NCI-H1694 (cell line): ENCODE data around the gene RASSF10.

Source experiments
- DNase-seq: peaks from one replicate; lab custom pipeline; 2025; lab: John Stamatoyannopoulos, UW

The RASSF10 gene

DNA sequence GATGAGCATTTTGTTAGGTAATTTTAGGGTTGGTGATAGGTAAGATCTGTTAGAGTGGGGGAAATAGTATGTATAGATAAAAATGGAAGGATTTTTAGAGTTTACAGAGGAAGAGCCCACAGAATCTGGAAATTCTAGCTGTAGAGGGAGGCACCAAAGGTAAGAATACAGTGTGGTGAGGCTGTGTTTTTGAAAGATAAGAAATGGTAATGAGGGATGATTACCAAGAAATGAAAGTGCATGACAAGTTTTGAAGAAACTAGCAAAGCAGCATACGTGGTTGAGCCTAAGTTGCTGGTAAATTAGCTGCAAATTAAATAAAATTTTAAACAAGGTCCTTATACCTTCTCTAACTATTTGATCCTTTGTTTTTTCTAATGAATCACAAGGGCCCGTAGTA lies 14.6 kb upstream of the RASSF10 start:
- DNase-seq = no peak

DNA sequence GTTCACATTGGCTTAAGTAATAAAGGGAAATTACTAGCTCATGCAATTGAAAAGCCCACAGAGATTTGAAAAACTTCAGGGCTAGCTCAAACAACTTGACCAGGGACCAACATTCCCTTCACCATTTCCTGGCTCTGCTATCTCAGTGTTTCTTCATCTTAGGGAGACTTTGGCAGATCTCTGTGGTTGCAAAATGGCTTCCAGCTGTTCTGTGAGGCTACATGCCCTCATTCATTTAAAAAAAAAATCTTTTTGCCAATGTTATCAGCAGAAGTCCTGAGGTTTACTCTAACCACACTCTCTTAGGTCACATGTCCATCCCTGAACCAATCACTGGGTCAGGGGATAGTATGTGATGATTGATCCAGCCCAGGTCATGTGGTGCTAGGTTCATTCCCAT lies 13.9 kb upstream of the RASSF10 start:
- DNase-seq = no peak

DNA sequence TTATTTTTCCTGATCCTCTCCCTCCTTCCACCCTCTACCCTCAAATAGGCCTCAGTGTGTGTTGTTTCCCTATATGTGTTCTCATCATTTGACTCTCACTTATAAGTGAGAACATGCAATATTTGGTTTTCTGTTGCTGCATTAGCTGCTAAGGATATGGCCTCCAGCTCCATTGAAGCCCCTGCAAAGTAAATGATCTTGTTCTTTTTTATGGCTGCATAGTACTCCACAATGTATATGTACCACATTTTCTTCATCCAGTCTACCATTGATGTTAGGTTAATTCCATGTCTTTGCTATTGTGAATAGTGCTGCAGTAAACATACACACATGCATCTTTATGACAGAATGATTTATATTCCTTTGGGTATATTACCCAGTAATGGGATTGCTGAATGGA lies 13.3 kb upstream of the RASSF10 start:
- DNase-seq = no peak

DNA sequence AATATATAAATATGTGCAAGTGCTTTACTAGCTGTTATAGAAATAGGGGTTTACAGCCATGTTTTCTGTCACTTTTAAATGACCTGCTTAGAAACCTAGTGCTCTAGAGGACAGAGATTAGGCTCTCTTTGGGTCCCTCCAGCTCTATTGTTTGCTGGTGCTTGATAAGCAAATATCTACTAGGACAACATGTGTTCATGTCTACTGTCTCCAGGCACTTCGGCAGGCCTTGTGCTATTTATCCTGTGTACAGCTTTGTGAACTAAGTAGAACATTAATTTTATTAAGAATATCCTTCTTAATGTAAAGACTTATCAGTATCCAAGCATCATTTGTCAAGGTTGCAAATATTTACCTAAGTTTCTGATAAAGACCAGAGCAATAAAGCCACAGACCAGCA lies 11.9 kb upstream of the RASSF10 start:
- no peak for DNase-seq

DNA sequence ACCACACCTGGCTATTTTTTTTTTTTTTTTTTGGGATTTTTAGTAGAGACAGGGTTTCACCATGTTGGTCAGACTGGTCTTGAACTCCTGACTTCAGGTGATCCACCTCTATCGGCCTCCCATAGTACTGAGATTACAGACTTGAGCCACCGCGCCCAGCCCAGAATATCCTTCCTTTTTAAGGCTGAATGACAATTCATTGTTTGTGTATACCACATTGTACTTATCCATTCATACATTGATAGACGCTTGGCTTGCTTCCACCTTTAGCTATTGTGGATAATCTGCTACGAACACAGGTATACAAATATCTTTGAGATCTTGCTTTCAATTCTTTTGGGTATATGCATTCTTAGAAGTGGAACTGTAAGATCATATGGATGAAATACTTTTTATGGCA lies 10.8 kb upstream of the RASSF10 start:
- no peak for DNase-seq

DNA sequence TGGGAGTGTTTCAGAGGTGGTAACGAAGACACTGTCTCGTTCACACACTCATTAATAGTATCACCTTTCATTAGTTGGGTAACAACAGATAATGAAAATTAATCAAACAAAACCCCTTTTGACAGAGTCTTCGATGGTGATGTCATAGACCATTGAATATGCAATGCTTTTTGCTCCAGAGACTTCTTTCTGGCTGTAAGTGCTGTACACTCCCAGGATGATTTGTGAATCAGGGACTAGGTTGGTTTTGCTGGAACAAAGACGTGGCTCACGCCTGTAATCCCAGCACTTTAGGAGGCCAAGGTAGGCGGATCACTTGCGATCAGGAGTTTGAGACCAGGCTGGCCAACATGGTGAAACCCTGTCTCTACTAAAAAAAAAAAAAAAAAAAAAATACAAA lies 9.5 kb upstream of the RASSF10 start:
- no peak for DNase-seq

DNA sequence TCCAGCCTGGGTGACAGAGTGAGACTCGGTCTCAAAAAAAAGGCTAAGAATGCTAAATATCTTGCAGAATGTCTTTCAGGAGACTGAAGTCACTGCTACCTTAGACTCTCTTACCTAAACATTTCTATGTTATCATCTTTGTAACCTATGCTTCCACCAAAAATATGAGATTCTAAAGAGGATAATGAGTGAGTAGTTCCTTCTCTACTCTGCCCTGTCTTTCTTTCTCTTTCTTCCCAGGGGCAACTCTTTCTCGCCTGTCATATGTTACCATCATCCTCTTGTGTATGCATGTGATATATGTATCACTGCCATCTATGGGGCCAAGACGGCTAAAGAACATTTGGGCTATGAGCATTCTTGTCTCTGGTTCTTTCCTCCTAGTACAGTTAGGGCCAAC lies 9.0 kb upstream of the RASSF10 start:
- DNase-seq = no peak

DNA sequence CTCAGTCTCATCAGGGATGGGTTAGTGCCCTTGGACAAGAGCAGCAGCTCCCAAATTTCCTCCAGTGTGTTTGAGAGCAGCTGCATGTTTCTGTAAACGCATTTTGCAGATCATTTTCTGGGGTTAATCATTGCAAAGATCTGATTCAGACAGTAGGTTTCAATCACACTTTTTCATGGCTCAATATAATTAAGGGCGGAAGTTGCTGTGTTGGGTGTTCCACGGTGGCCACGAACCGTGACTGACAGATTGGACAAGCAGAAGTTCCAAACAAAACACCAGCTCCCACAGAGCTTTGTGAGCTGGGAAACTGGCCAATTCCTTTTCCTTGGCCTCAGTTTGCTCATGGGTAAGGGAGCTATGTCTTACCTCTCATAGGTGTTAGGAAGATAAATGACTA lies 8.4 kb upstream of the RASSF10 start:
- no peak for DNase-seq

DNA sequence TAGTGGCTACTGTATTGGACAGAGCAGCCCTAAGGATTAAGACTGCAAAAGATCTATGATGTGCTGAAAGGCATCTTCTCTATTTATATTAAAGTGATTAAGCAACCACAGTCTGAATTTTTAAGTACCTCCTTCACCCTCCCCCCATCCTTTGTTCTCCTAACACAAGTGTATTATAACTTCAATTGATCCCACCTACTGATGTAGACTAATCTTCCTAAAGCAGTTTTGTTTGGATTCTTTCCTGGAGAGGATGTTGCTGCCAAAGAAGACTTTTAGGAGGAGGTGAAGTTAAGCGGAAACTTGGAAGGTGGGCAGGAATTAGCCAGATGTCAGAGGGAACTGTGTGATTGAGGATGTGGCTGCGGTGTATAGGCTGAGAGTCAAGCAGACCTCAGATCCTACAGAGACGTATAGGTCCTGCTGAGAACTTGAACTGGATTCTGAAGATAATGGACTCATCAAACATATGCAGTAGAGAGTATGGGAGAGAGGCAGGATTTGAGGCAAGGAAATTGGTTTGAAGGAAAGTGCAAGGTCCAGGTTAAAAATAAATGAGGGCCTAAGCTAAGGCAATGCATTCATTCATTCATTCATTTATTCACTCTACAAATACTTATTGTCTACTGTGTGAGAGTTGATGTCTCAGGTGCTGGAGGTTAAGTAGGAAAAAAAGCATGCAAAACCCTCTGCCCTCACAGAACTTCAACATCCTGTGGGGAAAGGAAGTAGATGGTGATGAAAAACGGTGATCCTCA lies 5.2 kb upstream of the RASSF10 start:
- no peak for DNase-seq

DNA sequence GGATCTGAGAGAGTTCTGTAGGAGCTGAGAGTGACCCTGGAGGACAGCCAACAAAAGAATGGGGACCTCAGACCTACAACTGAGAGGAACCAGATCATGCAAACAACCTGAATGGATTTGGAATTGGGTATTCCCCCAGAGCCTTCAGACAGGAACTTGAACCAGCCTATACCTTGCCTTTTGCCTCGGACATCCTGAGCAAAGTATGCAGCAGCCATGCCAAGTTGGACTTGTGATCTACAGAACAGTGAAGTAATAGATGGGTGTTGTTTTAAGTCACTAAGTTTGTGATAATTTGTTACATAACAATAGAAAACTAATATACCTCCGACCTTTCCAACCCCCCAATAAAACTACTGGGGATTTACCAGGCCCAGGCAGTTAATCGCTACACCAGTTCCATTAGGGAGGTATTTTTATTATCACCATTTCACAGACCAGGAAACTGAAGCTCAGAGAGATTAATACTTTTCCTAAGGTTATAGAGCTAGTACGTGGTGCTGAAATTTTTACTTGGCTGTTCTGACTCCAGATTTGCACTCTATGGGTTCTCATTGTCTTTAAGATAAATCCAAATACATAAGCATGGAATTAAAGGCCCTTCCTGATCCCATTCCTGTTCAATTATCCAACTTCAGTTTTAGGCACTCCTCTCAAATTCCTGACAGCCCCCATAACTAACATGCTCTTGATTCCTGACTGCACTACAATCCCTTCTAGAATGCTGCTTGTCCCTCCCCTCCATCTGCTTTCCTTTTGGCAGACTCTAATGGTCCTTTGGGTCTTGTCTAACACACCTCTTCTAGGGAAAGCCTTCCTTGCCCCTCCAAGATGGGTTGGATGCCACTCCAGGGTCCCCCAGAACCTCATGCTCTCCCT lies 1.7 kb upstream of the RASSF10 start:
- DNase-seq = no peak

DNA sequence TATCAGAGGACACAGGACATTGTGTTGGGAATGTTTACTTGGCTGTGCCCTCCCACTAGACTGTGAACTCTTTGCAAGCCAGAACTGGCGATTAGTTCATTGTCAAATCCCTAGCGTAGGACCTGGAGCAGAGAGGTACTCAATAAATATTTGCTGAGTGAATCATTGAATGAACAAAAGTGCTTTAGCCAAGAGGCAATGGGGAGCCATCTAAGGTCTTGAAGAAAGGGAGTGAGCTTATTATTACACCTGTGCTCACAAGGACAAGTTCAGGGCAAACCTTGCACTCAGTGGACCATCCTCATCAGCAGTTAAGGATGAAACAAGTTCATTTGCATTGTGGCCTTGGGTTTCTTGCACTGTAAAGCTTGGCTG lies 1.1 kb upstream of the RASSF10 start:
- DNase-seq = no peak

DNA sequence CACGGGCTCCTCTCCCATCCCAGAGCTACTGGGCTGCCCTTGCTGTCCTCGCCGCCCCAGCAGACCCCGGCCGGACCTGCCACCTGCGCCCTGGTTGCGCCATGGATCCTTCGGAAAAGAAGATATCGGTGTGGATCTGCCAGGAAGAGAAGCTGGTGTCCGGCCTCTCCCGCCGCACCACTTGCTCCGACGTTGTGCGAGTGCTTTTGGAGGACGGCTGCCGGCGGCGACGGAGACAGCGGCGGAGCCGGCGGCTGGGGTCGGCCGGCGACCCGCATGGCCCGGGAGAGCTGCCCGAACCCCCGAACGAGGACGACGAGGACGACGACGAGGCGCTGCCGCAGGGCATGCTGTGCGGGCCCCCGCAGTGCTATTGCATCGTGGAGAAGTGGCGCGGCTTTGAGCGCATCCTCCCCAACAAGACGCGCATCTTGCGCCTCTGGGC lies 382 bp downstream of the RASSF10 start:
- DNase-seq = no peak

DNA sequence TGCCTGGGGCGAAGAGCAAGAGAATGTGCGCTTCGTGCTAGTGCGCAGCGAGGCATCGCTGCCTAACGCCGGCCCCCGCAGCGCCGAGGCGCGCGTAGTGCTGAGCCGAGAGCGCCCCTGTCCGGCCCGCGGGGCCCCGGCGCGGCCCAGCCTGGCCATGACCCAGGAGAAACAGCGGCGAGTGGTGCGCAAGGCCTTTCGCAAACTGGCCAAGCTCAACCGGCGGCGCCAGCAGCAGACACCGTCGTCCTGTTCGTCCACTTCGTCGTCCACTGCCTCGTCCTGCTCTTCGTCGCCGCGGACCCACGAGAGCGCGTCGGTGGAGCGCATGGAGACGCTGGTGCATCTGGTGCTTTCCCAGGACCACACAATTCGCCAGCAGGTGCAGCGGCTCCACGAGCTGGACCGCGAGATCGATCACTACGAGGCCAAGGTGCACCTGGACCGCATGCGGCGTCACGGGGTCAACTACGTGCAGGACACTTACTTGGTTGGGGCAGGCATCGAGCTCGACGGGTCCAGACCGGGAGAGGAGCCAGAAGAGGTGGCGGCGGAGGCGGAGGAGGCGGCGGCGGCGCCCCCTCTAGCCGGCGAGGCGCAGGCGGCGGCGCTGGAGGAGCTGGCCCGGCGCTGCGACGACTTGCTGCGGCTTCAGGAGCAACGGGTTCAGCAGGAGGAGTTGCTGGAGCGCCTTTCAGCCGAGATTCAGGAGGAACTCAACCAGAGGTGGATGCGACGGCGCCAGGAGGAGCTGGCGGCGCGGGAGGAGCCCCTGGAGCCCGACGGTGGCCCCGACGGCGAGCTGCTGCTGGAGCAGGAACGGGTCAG lies 1.0 kb downstream of the RASSF10 start:
- DNase-seq = no peak

DNA sequence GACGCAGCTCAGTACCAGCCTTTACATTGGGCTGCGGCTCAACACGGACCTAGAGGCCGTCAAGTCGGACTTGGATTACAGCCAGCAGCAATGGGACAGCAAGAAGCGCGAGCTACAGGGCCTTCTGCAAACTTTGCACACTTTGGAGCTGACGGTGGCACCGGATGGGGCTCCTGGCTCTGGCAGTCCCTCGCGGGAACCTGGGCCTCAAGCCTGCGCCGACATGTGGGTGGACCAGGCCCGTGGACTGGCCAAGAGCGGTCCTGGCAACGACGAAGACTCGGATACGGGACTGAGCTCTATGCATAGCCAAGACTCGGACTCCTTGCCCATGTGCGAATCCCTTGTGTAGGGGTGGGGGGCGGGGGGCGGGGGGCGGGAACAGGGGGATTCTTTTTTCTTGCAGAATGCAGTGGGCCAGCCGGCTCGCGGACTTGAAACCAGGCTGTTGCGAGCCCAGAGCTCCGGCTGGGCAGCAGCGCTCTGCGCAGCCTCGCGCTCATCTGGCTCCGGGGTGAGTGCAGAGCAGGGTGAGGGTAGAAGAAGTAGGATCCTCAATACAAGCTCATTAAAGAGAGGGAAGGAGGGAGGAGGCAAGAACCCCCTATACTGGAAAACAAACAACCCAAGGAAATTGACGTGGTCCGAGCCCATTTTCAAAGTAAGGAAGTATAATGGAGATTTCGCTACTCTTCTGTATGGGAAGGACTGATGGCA lies 1.8 kb downstream of the RASSF10 start:
- DNase-seq = no peak

DNA sequence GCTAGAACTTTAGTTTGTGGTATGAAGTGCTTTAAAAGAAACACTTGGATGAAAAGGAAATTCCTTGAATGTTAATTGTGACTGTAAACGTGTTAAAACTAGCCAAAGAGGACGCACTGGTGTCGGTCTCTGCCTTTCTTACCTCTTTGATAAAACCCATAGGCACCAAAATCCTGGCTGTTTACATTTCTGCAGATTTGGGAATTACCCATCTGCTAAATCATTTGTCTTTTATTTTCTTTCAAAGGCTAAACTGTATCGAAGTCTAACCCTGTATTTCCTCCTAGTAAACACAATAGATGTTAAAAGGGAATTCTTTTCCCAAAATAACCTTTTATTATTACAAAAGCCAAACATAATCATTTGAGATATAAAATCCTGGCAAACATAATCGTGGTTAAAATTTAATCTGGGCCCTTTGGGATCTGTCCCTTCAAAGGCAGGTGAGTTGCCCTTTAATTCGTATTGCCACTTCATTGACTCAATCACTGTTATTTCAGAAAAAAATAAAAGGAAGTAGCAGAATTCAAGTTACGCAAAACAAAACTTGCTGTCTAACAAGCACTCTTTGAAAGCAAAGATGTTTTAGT lies 2.4 kb downstream of the RASSF10 start:
- no peak for DNase-seq

DNA sequence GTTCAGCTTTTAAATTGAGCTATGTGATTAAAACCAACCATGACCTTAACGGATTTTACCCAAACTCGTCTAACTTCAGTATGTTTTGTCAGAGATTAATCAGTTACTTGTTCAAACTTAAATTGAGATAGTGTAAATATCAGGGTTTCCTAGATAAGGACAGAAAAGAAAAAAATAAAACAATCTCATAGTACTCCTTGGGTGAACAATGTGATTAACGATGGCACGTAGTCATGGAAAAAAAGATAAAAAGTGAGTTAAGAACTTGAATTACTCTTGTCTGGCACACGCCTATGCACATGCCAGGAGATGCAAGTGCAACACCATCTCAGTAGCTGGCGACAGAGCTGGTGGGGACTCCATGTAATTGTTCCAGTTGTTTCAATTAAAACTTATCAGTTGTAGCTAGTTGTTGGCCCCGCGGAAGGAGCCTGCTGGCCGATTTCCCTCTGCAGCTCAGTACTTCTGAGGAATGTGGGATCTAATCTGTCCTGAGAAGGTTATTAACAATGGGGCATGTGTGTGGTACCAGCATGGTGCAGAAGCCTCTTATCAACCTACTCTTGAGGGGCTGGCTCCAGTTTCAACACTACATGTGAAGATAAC lies 3.0 kb downstream of the RASSF10 start:
- DNase-seq = no peak

DNA sequence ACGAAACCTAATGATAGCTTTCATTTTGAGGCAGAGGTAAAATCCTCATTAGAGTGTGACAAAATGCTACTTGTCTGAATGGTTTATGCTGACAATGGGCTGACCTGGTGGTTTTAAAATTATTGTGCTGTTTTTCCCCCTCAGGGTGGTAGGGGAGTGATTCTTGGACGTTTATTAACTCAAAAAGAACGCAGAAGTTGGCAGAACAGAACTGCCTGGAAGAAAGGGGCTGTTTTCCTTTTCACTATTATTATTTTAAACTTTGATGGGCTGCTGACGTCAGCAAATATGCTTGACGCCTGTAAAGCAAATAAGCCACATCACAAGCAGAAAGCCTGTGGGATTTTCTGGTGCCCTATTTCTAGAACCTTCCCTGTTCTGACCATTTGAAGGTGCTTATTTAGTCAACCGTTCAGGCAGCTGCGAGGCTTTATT lies 4.0 kb downstream of the RASSF10 start:
- no peak for DNase-seq

DNA sequence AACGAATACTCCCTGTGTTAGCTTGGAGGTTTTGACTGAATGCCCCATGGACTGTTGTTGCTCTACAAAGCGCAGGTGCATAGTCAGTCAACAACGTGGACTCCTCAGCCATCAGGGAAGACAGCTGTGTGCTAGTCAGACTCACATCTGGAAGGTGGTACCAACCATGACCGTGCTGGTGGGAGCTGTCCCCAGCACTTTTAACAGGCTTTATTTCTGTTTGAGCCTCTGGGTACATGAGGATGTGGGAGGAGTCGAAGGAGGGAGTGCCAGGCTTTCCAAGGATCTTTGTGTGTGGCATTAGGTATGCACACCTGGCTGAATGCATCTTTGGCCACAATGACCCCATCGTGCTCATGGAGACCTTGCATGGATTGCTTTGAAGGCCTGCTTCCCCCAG lies 6.6 kb downstream of the RASSF10 start:
- no peak for DNase-seq

DNA sequence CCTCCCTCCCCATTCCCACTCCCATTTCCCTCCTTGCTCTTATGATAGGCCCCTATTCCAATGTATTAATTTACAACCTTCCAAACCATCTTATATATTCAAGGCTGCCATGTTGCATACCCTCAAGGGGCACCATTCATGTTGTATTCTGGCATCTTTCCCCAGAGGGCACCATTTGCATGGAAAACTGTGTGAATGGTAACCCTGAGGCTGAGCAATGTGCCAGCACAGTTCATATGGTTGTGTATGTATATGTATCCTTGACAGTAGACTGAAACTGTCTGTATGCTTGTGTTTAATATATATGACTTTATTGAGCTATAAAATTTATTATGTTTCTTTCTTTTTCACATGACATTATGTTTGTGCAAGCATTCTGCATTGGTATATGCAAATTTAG lies 7.3 kb downstream of the RASSF10 start:
- no peak for DNase-seq

DNA sequence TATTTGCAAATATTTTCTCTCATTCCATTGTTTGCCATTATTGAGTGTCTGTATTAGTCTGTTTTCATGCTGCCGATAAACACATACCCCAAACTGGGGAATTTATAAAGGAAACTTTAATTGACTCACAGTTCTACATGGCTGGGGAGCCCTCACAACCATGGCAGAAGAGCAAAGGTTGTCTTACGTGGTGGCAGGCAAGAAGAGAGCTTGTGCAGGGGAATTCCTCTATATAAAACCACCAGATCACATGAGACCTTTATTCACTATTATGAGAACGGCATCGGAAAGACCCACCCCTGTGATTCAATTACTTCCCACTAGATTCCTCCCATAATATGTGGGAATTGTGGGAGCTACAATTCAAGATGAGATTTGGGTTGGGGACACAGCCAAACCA lies 10.2 kb downstream of the RASSF10 start:
- no peak for DNase-seq

DNA sequence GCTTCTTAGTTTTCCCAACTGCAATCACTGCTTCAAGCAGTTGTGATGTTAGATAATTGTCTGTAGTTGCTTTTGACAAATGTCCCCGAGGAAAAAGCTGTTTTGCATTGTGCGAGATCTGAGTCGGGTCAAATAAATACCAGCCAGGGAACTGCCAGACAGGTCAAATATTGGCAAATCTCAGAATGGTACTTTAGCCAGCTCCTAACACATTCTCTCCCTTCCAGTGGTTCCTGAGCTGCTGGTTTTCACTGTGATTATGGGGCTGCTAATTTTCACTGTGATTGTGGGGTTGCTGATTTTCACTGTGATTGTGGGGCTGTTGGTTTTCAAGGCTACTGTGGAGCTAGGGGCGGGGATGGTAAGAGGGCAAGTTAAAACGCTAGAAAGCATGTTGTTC lies 14.3 kb downstream of the RASSF10 start:
- DNase-seq = no peak
